A673 (cell line): ENCODE measurements around the gene IL1RL1.

ENCODE experiments used
- CTCF ChIP-seq: fragments of 300-800, 200-600 bp; sonication (generic); conservative IDR thresholded peaks from 2 replicates; pipeline ENCODE4 v1.5.1; 2017; ENCODE audit warnings: low read depth, mild to moderate bottlenecking, antibody characterized with exemption, low read length, moderate library complexity, mixed read lengths
- EZH2 ChIP-seq: fragments of 200-600 bp; sonication (generic); IDR thresholded peaks from 2 replicates; pipeline ENCODE4 v1.6.1; 2017; ENCODE audit warnings: borderline replicate concordance, low read depth, mild to moderate bottlenecking, mixed read lengths, antibody characterized with exemption, low read length; ENCODE audit not compliant: poor library complexity, severe bottlenecking

- no peak for TF ChIP-seq CTCF
- no peak for TF ChIP-seq EZH2
Measured at GRCh38 chr2:102359527-102359926, 48.2 kb downstream of the IL1RL1 start.
